Suprapubic skin (tissue), 4 donors: Measurements from ENCODE around the gene CCDC136. TPM values are rescaled to one million over a fixed set of nuclear protein-coding genes. Genes with fewer than 3 reads are reported as not detected.
A peak's percentile ranks its signal among the peaks of the same experiment; 100 is the strongest.

Source experiments
- DNase-seq, 2 donors: peaks; one replicate each; pipeline ENCODE4 v3.0.0-alpha.2; 2019; ENCODE audit warnings: low spot score in 2 of 2
- H3K27ac ChIP-seq: fragments of 200-600 bp; sonication (generic); one replicate; pipeline ENCODE4 v1.5.1; 2019
- H3K27me3 ChIP-seq: fragments of 200-600 bp; sonication (generic); one replicate; pipeline ENCODE4 v1.5.1; 2019
- H3K36me3 ChIP-seq: fragments of 200-600 bp; sonication (generic); one replicate; pipeline ENCODE4 v1.5.1; 2019
- H3K4me1 ChIP-seq: fragments of 200-600 bp; sonication (generic); one replicate; pipeline ENCODE4 v1.5.1; 2019
- H3K4me3 ChIP-seq: fragments of 200-600 bp; sonication (generic); one replicate; pipeline ENCODE4 v1.5.1; 2019; ENCODE audit warnings: mild to moderate bottlenecking
- H3K9me3 ChIP-seq: fragments of 200-600 bp; sonication (generic); one replicate; pipeline ENCODE4 v1.5.1; 2019
- CTCF ChIP-seq, 2 donors: fragments of 200-600 bp in 1 of 2; fragments of 450-650 bp in 1 of 2; sonication (generic) in 1 of 2; IDR thresholded peaks; one replicate each; pipeline ENCODE4 v1.5.1; 2016 to 2019; ENCODE audit warnings: antibody characterized with exemption in 2 of 2, mild to moderate bottlenecking in 1 of 2, moderate library complexity in 1 of 2
- EP300 ChIP-seq: sonication (generic); formaldehyde crosslinking; IDR thresholded peaks from one replicate; pipeline ENCODE4 v1.6.1; 2017; ENCODE audit warnings: antibody characterized with exemption
- POLR2A ChIP-seq, 2 donors: fragments of 450-650 bp; IDR thresholded peaks; one replicate each; pipeline ENCODE4 v1.6.1; 2017; ENCODE audit warnings: antibody characterized with exemption in 2 of 2, mild to moderate bottlenecking in 2 of 2, moderate library complexity in 2 of 2
- POLR2AphosphoS5 ChIP-seq, 3 donors: sonication (generic); formaldehyde crosslinking; IDR thresholded peaks; one replicate each; pipeline ENCODE4 v1.6.1; 2017; ENCODE audit warnings: antibody characterized with exemption in 3 of 3
- WGBS: methylation state at CpG from one replicate; pipeline ENCODE4 v1.1.5; 2018; 5-methylcytosine and 5-hydroxymethylcytosine counted together
- total RNA-seq, 4 donors: library from RNA; depleted of rRNA; stranded (reverse); fragments of >200 nt; gene quantifications; one replicate each; pipeline ENCODE4 v1.1.0, GENCODE V29; 2016

Gene CCDC136
- total RNA-seq, 4 donors from 2014 or later, result 0.95 to 4.8 (median 2.1) TPM

GRCh38 chr7:128747327-128748079 is 44.3 kb upstream of the CCDC136 start:
- DNase-seq, result no peak
- Histone ChIP-seq H3K27me3 (no peaks in the 10 kb centered on the region), H3K4me3 (no peak overlapping the region), H3K36me3 (peaks cover 40% of the 10 kb centered on the region), H3K9me3 (no peaks in the 10 kb centered on the region), H3K4me1 (peaks cover 11% of the 10 kb centered on the region), H3K27ac (no peak overlapping the region)
- WGBS, result 85% methylated on average over 6 of the region's 6 CpGs
- TF ChIP-seq POLR2A (IDR thresholded peaks at IDR 0.05) (no peak), CTCF (IDR thresholded peaks at IDR 0.05) (no peak), POLR2AphosphoS5 (IDR thresholded peaks at IDR 0.05) (no peak), EP300 (no peak)

- Histone ChIP-seq H3K4me3 (no peak overlapping the region), H3K27ac (no peak overlapping the region), H3K4me1 (peaks cover 7% of the 10 kb centered on the region), H3K36me3 (peaks cover 66% of the 10 kb centered on the region), H3K27me3 (no peaks in the 10 kb centered on the region), H3K9me3 (no peaks in the 10 kb centered on the region)
- 92% methylated on average over 1 of the region's 1 CpG for WGBS
- no peak for DNase-seq
- TF ChIP-seq EP300 (no peak), POLR2A (IDR thresholded peaks at IDR 0.05) (no peak), CTCF (IDR thresholded peaks at IDR 0.05) (no peak), POLR2AphosphoS5 (IDR thresholded peaks at IDR 0.05) (no peak)
Measured at GRCh38 chr7:128752251-128752650, 39.5 kb upstream of the CCDC136 start.

- TF ChIP-seq POLR2A (IDR thresholded peaks at IDR 0.05), result no peak
- TF ChIP-seq EP300, result no peak
- TF ChIP-seq CTCF (IDR thresholded peaks at IDR 0.05), result no peak
- no peak for TF ChIP-seq POLR2AphosphoS5 (IDR thresholded peaks at IDR 0.05)
- Histone ChIP-seq H3K4me1 (peaks cover 4% of the 10 kb centered on the region), H3K36me3 (peaks cover 71% of the 10 kb centered on the region), H3K27ac (no peak overlapping the region), H3K9me3 (no peaks in the 10 kb centered on the region), H3K27me3 (no peaks in the 10 kb centered on the region), H3K4me3 (no peak overlapping the region)
- 60% methylated on average over 2 of the region's 2 CpGs for WGBS
- DNase-seq, result no peak
Measured at GRCh38 chr7:128755075-128755818, 36.5 kb upstream of the CCDC136 start.

DNA sequence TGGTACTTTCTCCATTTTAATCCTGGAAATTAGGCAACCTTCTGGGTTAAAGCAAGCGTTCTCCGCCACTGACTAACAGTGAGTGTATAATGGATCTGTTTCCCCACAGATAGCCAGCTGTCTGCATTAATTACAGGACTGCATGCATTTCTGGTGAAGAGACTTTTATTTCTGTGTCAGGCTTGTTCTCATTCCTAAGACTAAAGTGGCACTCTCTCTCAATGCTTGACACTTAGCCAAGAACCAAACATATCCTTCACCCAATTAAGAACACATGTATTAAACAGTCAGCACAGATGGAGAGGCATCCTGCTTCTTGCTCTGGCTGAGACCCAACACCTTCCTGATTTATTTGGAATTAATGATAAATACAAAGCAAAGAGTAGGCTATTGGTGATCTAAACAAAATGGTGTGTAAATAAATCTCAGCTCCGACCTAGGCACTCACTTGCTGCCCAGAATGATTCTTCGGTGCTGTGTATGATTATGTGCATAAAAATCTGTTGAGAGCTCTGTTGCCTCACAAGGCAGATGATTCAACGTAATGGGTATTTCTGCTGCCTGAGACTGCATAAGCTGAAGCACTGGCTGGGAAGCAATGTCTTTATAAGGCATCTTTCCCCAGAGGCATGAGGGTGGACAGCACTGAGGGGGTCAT is 35.8 kb upstream of the CCDC136 start:
- DNase-seq, result no peak
- peaks cover 70% of the 10 kb centered on the region for H3K36me3 ChIP-seq
- H3K27me3 ChIP-seq, result no peaks in the 10 kb centered on the region
- H3K4me3 ChIP-seq, result no peak overlapping the region
- no peak for TF ChIP-seq POLR2A (IDR thresholded peaks at IDR 0.05)
- no peak for TF ChIP-seq CTCF (IDR thresholded peaks at IDR 0.05)
- peak in 1 of 3 donors; percentile 12 for TF ChIP-seq POLR2AphosphoS5 (IDR thresholded peaks at IDR 0.05)
- peak; percentile 51 for TF ChIP-seq EP300
- H3K9me3 ChIP-seq, result no peaks in the 10 kb centered on the region
- WGBS, result 66% methylated on average over 5 of the region's 5 CpGs
- H3K27ac ChIP-seq, result no peak overlapping the region
- peaks cover 4% of the 10 kb centered on the region for H3K4me1 ChIP-seq

DNA sequence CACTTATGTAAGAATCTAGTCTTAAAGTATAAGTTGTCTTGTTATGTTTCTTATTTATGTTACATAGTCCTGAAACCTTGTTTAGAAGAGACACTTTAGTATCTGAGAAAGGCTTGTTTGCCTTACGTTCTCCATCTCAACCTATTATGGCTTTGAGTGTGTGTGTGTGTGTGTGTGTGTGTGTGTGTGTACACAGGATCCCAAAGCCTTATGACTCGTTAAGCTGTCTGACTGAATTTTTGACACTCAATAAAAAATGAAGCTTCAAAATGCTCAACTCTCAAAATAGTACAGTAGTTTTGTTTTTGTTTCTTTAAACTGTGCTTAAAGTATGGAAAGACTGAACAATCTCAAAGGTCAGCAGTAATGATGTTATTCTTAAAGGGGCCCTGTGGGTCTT is 34.6 kb upstream of the CCDC136 start:
- peaks cover 71% of the 10 kb centered on the region for H3K36me3 ChIP-seq
- H3K4me1 ChIP-seq, result peaks cover 4% of the 10 kb centered on the region
- H3K4me3 ChIP-seq, result no peak overlapping the region
- 72% methylated on average over 2 of the region's 2 CpGs for WGBS
- no peak overlapping the region for H3K27ac ChIP-seq
- DNase-seq, result no peak
- H3K27me3 ChIP-seq, result no peaks in the 10 kb centered on the region
- no peaks in the 10 kb centered on the region for H3K9me3 ChIP-seq
- TF ChIP-seq CTCF (IDR thresholded peaks at IDR 0.05) (no peak), POLR2AphosphoS5 (IDR thresholded peaks at IDR 0.05) (no peak), POLR2A (IDR thresholded peaks at IDR 0.05) (no peak)
